Hematopoietic multipotent progenitor cell (in vitro differentiated cells): ENCODE data around the gene LRRC42. TPM values are rescaled to one million over a fixed set of nuclear protein-coding genes. Genes with fewer than 3 reads are reported as not detected.

ENCODE experiments used
- total RNA-seq: library from RNA; depleted of rRNA; stranded (reverse); fragments of >200 nt; gene quantifications from one replicate; pipeline ENCODE4 v1.2.3, GENCODE V29; 2012

Gene LRRC42
- total RNA-seq, 1 donor: 8.9 TPM

Other genes with a start within 250 kb of the LRRC42 start
- gene GLIS1, start 207.2 kb upstream of the LRRC42 start, total RNA-seq: not detected
- 22.1 TPM for gene NDC1, start 108.1 kb upstream of the LRRC42 start, total RNA-seq
- 19.9 TPM for gene YIPF1, start 56.6 kb upstream of the LRRC42 start, total RNA-seq
- gene DIO1, start 52.2 kb upstream of the LRRC42 start, total RNA-seq: not detected
- gene IFT25, start 651 bp upstream of the LRRC42 start, total RNA-seq: 5.9 TPM
- gene LDLRAD1, start 71.8 kb downstream of the LRRC42 start, total RNA-seq: not detected
- 177 TPM for gene TMEM59, start 106.9 kb downstream of the LRRC42 start, total RNA-seq
- gene TCEANC2, start 107.3 kb downstream of the LRRC42 start, total RNA-seq: 7.5 TPM
- under 0.01 TPM for gene CDCP2, start 206.7 kb downstream of the LRRC42 start, total RNA-seq